ENCODE data around the gene C5orf34. TPM values are rescaled to one million over a fixed set of nuclear protein-coding genes. Genes with fewer than 3 reads are reported as not detected.
A peak's percentile ranks its signal among the peaks of the same experiment; 100 is the strongest.

Gene C5orf34
- 3.9 and 5.9 TPM in 2 replicates for total RNA-seq (2022)
- percentile 56 among the genes with signal in this experiment for Bru-seq, nascent RNA
- BruChase-seq, experiment 1, labeled RNA remaining after a 6-hour chase, result percentile 53 among the genes with signal in this experiment
- percentile 61 among the genes with signal in this experiment for BruChase-seq, experiment 2, labeled RNA remaining after a 2-hour chase
- long read RNA-seq, transcript C5orf34-201 (13 exons, 2,507 nt), result major isoform, 9 of 23 reads
- long read RNA-seq, partial matches to known transcripts, result 2 of 23 reads
- long read RNA-seq, other reads (novel, unspliced or antisense), result 12 of 23 reads

- intact Hi-C loops (cut with micrococcal nuclease), result loop anchor here (1.0 kb wide), 2 partner anchors 41 to 115 kb away; no protein-coding TSS in a partner anchor
- DNase-seq (ENCODE audit: unreplicated experiment), result peak; percentile 97
- Mint-ChIP-seq H3K27ac (ENCODE audit: low read depth, unreplicated experiment) (peak within 1 kb of the TSS; percentile 90), H3K36me3 (ENCODE audit: insufficient read depth, unreplicated experiment) (no peaks in the 10 kb centered on the region), H3K4me3 (ENCODE audit: unreplicated experiment) (peak within 1 kb of the TSS; percentile 80), H3K27me3 (ENCODE audit: insufficient read depth, unreplicated experiment) (no peaks in the 10 kb centered on the region), H3K4me1 (ENCODE audit: insufficient read depth, unreplicated experiment) (peaks cover 21% of the 10 kb centered on the region), H3K9me3 (ENCODE audit: unreplicated experiment) (no peaks in the 10 kb centered on the region)
- CTCF ChIA-PET, result interaction anchor here (0.6 to 0.7 kb wide), 4 partner anchors 66 to 614 kb away, joined by 3 read pairs; no protein-coding TSS in a partner anchor
- BruUV-seq (replicated peaks), result TSS peak; percentile 91
- POLR2A ChIA-PET, result interaction anchor here (0.6 to 5.2 kb wide), 32 partner anchors 9 to 606 kb away, joined by 3 to 51 read pairs (median 4); partner anchors contain the start of genes HMGCS1, NNT, TMEM267 and ZNF131
- no peak for TF ChIP-seq CTCF (IDR thresholded peaks at IDR 0.05; ENCODE audit: unreplicated experiment)
These were observed at the start of gene C5orf34 for GRCh38 chr5:43514816-43515677. Gene C5orf34 (minus strand): TSS chr5:43515148. CDS start chr5:43509339, 5,809 bp downstream.

GRCh38 chr5:43564289-43564850 is 49.4 kb upstream of the C5orf34 start:
- intact Hi-C loops (cut with micrococcal nuclease), result no loop called here
- H3K9me3 Mint-ChIP-seq (ENCODE audit: unreplicated experiment), result no peaks in the 10 kb centered on the region
- CTCF ChIA-PET, result no interaction called here
- TF ChIP-seq CTCF (IDR thresholded peaks at IDR 0.05; ENCODE audit: unreplicated experiment), result no peak
- no TSS peak for BruUV-seq (replicated peaks)
- DNase-seq (ENCODE audit: unreplicated experiment), result no peak
- H3K36me3 Mint-ChIP-seq (ENCODE audit: insufficient read depth, unreplicated experiment), result no peaks in the 10 kb centered on the region
- H3K4me1 Mint-ChIP-seq (ENCODE audit: insufficient read depth, unreplicated experiment), result peaks cover 4% of the 10 kb centered on the region
- POLR2A ChIA-PET, result no interaction called here
- H3K4me3 Mint-ChIP-seq (ENCODE audit: unreplicated experiment), result no peak overlapping the region
- H3K27me3 Mint-ChIP-seq (ENCODE audit: insufficient read depth, unreplicated experiment), result no peaks in the 10 kb centered on the region
- H3K27ac Mint-ChIP-seq (ENCODE audit: low read depth, unreplicated experiment), result no peak overlapping the region

GRCh38 chr5:43563321-43563720 is 48.4 kb upstream of the C5orf34 start:
- no peak overlapping the region for H3K4me3 Mint-ChIP-seq (ENCODE audit: unreplicated experiment)
- H3K9me3 Mint-ChIP-seq (ENCODE audit: unreplicated experiment), result no peaks in the 10 kb centered on the region
- ChIA-PET POLR2A (no interaction called here), CTCF (no interaction called here)
- intact Hi-C loops (cut with micrococcal nuclease), result no loop called here
- no peak for TF ChIP-seq CTCF (IDR thresholded peaks at IDR 0.05; ENCODE audit: unreplicated experiment)
- H3K36me3 Mint-ChIP-seq (ENCODE audit: insufficient read depth, unreplicated experiment), result no peaks in the 10 kb centered on the region
- no peak overlapping the region for H3K27ac Mint-ChIP-seq (ENCODE audit: low read depth, unreplicated experiment)
- H3K4me1 Mint-ChIP-seq (ENCODE audit: insufficient read depth, unreplicated experiment), result no peaks in the 10 kb centered on the region
- no peaks in the 10 kb centered on the region for H3K27me3 Mint-ChIP-seq (ENCODE audit: insufficient read depth, unreplicated experiment)
- DNase-seq (ENCODE audit: unreplicated experiment), result no peak
- BruUV-seq (replicated peaks), result no TSS peak

GRCh38 chr5:43561356-43561755 is 46.4 kb upstream of the C5orf34 start:
- H3K9me3 Mint-ChIP-seq (ENCODE audit: unreplicated experiment), result no peaks in the 10 kb centered on the region
- no peaks in the 10 kb centered on the region for H3K27me3 Mint-ChIP-seq (ENCODE audit: insufficient read depth, unreplicated experiment)
- no peak overlapping the region for H3K4me3 Mint-ChIP-seq (ENCODE audit: unreplicated experiment)
- BruUV-seq (replicated peaks), result no TSS peak
- peaks cover 6% of the 10 kb centered on the region for H3K4me1 Mint-ChIP-seq (ENCODE audit: insufficient read depth, unreplicated experiment)
- H3K27ac Mint-ChIP-seq (ENCODE audit: low read depth, unreplicated experiment), result no peak overlapping the region
- no peak for TF ChIP-seq CTCF (IDR thresholded peaks at IDR 0.05; ENCODE audit: unreplicated experiment)
- ChIA-PET CTCF (no interaction called here), POLR2A (no interaction called here)
- H3K36me3 Mint-ChIP-seq (ENCODE audit: insufficient read depth, unreplicated experiment), result no peaks in the 10 kb centered on the region
- DNase-seq (ENCODE audit: unreplicated experiment), result no peak
- intact Hi-C loops (cut with micrococcal nuclease), result no loop called here
